Subcutaneous abdominal adipose tissue (tissue), 5 donors: ENCODE data around the gene C9orf50.
A peak's percentile ranks its signal among the peaks of the same experiment; 100 is the strongest.

Experiments
- H3K27ac ChIP-seq: one replicate; pipeline ENCODE4 v1.7.0; 2013; ENCODE audit warnings: low read depth, mild to moderate bottlenecking, inconsistent platforms, low read length, moderate library complexity
- H3K27me3 ChIP-seq, 5 donors: one replicate each; pipeline ENCODE4 v1.7.0; 2013; ENCODE audit warnings: low read length in 5 of 5, inconsistent platforms in 1 of 5; ENCODE audit not compliant: control insufficient read depth in 5 of 5, insufficient read depth in 4 of 5
- H3K36me3 ChIP-seq, 5 donors: one replicate each; pipeline ENCODE4 v1.7.0; 2013; ENCODE audit warnings: low read length in 5 of 5; ENCODE audit not compliant: control insufficient read depth in 5 of 5, insufficient read depth in 5 of 5
- H3K4me1 ChIP-seq, 5 donors: one replicate each; pipeline ENCODE4 v1.7.0; 2013; ENCODE audit warnings: low read length in 5 of 5, mild to moderate bottlenecking in 3 of 5, moderate library complexity in 1 of 5; ENCODE audit not compliant: control insufficient read depth in 5 of 5, insufficient read depth in 5 of 5
- H3K4me3 ChIP-seq, 5 donors: one replicate each; pipeline ENCODE4 v1.7.0; 2013; ENCODE audit warnings: low read length in 5 of 5, low read depth in 1 of 5
- H3K9ac ChIP-seq, 5 donors: one replicate each; pipeline ENCODE4 v1.7.0; 2013; ENCODE audit warnings: low read length in 5 of 5, mild to moderate bottlenecking in 4 of 5, moderate library complexity in 3 of 5
- H3K9me3 ChIP-seq, 5 donors: one replicate each; pipeline ENCODE4 v1.7.0; 2013; ENCODE audit warnings: low read length in 5 of 5; ENCODE audit not compliant: control insufficient read depth in 5 of 5
- donor health status: healthy.
- donor health status: healthy.
- donor health status: healthy.
- donor health status: healthy.
- donor health status: healthy.

C9orf50 gene

GRCh38 chr9:129606161-129607026 lies 14.5 kb downstream of the C9orf50 start:
- Histone ChIP-seq H3K36me3 (no peaks in the 10 kb centered on the region), H3K27me3 (peaks cover 0 to 4% (median 0%) of the 10 kb centered on the region in 5 donors), H3K9me3 (no peaks in the 10 kb centered on the region), H3K9ac (peak overlapping the region in 1 of 5 donors; percentile 23), H3K27ac (peak overlapping the region; percentile 37), H3K4me1 (peaks cover 3 to 51% (median 39%) of the 10 kb centered on the region in 5 donors), H3K4me3 (no peak overlapping the region)

DNA sequence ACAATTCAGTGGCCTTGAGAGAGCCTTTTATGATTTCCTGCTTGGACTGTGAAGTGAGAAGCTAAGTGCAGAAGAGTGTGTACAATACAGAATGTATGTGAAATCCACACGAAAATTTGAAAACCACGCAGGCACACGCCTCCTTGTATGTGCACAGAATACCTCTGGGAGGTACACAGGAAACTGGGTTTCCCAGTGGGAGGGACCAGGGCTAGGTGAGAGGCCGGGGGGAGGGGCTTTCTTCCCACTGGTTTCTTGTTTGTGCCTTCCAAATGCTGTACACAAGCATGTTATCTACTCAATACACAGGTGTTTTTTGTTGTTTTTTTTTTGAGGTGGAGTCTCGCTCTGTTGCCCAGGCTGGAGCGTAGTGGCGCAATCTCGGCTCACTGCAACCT lies 16.1 kb downstream of the C9orf50 start:
- Histone ChIP-seq H3K9me3 (no peaks in the 10 kb centered on the region), H3K27ac (no peak overlapping the region), H3K27me3 (peaks cover 0 to 4% (median 0%) of the 10 kb centered on the region in 5 donors), H3K36me3 (no peaks in the 10 kb centered on the region), H3K4me1 (peaks cover 3 to 40% (median 29%) of the 10 kb centered on the region in 5 donors), H3K9ac (no peak overlapping the region), H3K4me3 (no peak overlapping the region)

- Histone ChIP-seq H3K4me1 (peaks cover 3 to 37% (median 25%) of the 10 kb centered on the region in 5 donors), H3K9me3 (no peaks in the 10 kb centered on the region), H3K9ac (no peak overlapping the region), H3K27me3 (peaks cover 0 to 4% (median 0%) of the 10 kb centered on the region in 5 donors), H3K36me3 (no peaks in the 10 kb centered on the region), H3K27ac (no peak overlapping the region), H3K4me3 (no peak overlapping the region)
Observed at GRCh38 chr9:129604056-129604765, 16.7 kb downstream of the C9orf50 start.

DNA sequence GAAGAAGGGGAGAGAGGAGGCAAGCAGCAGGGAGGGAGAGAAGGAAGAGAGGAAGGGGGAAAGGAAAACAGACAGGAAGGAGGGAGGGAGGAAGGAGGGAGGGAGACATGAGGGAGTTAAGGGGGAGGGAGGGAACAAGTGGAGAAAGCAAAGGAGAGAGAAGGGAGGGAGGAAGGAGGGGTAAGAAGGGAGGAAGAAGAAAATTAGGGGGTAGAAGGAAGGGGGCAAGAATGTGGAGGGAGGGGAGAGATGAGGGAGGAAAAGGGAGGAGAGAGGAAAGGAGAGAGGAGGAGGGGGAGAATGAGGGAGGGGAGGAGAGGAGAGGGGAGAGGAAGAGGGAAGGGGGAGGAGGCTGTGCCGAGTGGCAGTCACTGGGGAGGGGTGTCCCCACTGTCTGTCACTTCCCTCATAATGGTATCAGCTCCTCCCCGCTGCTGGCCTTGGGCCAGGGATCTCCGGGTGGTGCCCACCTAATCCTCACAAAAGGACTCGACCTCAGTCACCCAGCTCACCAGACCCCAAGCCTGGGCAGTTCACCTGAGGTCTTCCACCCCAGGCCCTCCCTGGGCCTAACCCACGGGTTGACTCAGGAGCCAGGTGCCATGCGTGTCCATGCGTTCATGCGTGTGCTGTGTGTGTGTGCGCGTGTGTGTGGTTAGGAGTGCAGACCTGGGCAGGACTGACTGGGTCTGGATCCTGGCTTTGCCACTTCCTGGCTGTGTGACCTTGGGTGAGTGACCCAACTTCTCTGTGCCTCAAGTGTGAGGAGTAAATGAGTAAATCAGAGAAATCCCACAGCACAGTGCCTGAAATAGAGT lies 18.1 kb downstream of the C9orf50 start:
- Histone ChIP-seq H3K36me3 (no peaks in the 10 kb centered on the region), H3K4me1 (peaks cover 3 to 30% (median 21%) of the 10 kb centered on the region in 5 donors), H3K4me3 (no peak overlapping the region), H3K9ac (no peak overlapping the region), H3K9me3 (no peaks in the 10 kb centered on the region), H3K27me3 (peaks cover 5 to 10% (median 6%) of the 10 kb centered on the region in 5 donors), H3K27ac (no peak overlapping the region)

GRCh38 chr9:129601082-129601674 lies 19.7 kb downstream of the C9orf50 start:
- Histone ChIP-seq H3K27ac (no peak overlapping the region), H3K4me1 (peaks cover 0 to 25% (median 21%) of the 10 kb centered on the region in 5 donors), H3K9ac (no peak overlapping the region), H3K4me3 (no peak overlapping the region), H3K36me3 (no peaks in the 10 kb centered on the region), H3K27me3 (peaks cover 11 to 22% (median 14%) of the 10 kb centered on the region in 5 donors), H3K9me3 (no peaks in the 10 kb centered on the region)

GRCh38 chr9:129598089-129598596 lies 22.8 kb downstream of the C9orf50 start:
- Histone ChIP-seq H3K27me3 (peaks cover 11 to 21% (median 18%) of the 10 kb centered on the region in 5 donors), H3K4me3 (peak overlapping the region in 1 of 5 donors; percentile 38), H3K9ac (peak overlapping the region in 2 of 5 donors; percentile 20 to 69), H3K27ac (no peak overlapping the region), H3K36me3 (no peaks in the 10 kb centered on the region), H3K4me1 (peaks cover 0 to 33% (median 17%) of the 10 kb centered on the region in 5 donors), H3K9me3 (no peaks in the 10 kb centered on the region)

DNA sequence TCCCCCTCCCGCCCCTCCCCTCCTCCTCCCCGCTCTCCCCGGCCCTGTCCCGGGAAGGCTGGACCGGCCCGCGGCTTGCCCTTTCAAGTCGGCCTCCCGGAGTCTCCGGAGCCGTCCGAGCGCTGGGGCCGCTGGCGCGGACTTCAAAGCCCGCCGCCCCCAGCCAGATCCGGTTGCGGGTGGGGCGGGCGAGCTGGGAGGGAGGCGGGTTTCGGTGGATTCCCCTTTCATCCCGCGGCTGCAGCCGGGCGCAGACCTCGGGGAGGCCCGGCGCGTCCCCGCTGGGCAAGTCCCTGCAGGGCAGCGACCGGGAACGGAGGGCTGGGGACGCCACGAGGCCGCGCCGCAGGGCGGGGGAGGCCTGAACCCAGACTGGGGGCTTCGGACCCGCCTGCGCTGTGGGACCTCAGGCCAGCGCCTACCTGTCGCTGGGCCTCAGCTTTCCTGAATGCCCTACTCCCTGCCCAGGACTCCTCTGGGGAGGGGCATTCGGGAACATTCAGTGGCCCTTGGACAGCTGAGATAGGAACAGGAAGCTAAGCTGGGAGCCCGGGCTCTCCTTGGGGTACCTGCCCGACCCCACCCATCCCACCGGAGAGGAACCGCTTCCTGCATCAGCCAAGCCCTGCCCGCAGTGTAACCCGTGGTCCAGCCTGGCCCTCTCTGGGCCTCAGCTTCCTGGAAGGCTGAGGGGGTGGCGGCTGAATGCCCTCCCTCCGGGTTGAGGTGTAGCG lies 23.4 kb downstream of the C9orf50 start:
- H3K4me1 ChIP-seq = peaks cover 0 to 27% (median 17%) of the 10 kb centered on the region in 5 donors
- no peaks in the 10 kb centered on the region for H3K9me3 ChIP-seq
- peak overlapping the region in 3 of 5 donors; percentile 20 to 69 (median 45) for H3K9ac ChIP-seq
- no peak overlapping the region for H3K27ac ChIP-seq
- H3K27me3 ChIP-seq = peaks cover 11 to 21% (median 18%) of the 10 kb centered on the region in 5 donors
- H3K4me3 ChIP-seq = peak overlapping the region in 3 of 5 donors; percentile 17 to 52 (median 38)
- no peaks in the 10 kb centered on the region for H3K36me3 ChIP-seq

GRCh38 chr9:129596541-129597331 lies 24.2 kb downstream of the C9orf50 start:
- Histone ChIP-seq H3K4me3 (peak overlapping the region in 3 of 5 donors; percentile 14 to 50 (median 29)), H3K27me3 (peaks cover 11 to 21% (median 18%) of the 10 kb centered on the region in 5 donors), H3K4me1 (peaks cover 0 to 27% (median 17%) of the 10 kb centered on the region in 5 donors), H3K9ac (peak overlapping the region in 1 of 5 donors; percentile 23), H3K9me3 (no peaks in the 10 kb centered on the region), H3K36me3 (no peaks in the 10 kb centered on the region), H3K27ac (no peak overlapping the region)
